ENCODE data around the gene BBS10. TPM values are rescaled to one million over a fixed set of nuclear protein-coding genes. Genes with fewer than 3 reads are reported as not detected.

BBS10 gene
- total RNA-seq, 1 experiment from 2014 or later: 8.2 TPM

- TF ChIP-seq NFYB (CRISPR knock-in tag; conservative IDR thresholded peaks at IDR 0.05; ENCODE audit: low read depth) (peak; percentile 78), PRDM15 (CRISPR knock-in tag; IDR thresholded peaks at IDR 0.05) (peak; percentile 73), TEAD4 (CRISPR knock-in tag; IDR thresholded peaks at IDR 0.05) (no peak), MLX (CRISPR knock-in tag; IDR thresholded peaks at IDR 0.05) (no peak), ZBTB43 (CRISPR knock-in tag; IDR thresholded peaks at IDR 0.05) (no peak), CDX4 (CRISPR knock-in tag; IDR thresholded peaks at IDR 0.05; ENCODE audit: borderline replicate concordance) (no peak), ZNF232 (CRISPR knock-in tag; IDR thresholded peaks at IDR 0.05) (0 out of 2 replicates have a peak, but pooled peaks have one; percentile 37), AR (CRISPR knock-in tag; IDR thresholded peaks at IDR 0.05) (no peak), MAX (CRISPR knock-in tag; IDR thresholded peaks at IDR 0.05) (peak; percentile 51)
Observed at GRCh38 chr12:76348079-76348901, at the start of gene BBS10 (continued).

- H3K4me1 Mint-ChIP-seq: no peaks in the 10 kb centered on the region
Observed at GRCh38 chr12:76391461-76391860, 43.2 kb upstream of the BBS10 start.

More at GRCh38 chr12:76391461-76391860, 43.2 kb upstream of the BBS10 start:
- ATAC-seq: no peak
- Mint-ChIP-seq H3K9me3 (no peaks in the 10 kb centered on the region), H3K27me3 (ENCODE audit: low read depth) (no peaks in the 10 kb centered on the region), H3K4me3 (no peak overlapping the region), H3K27ac (no peak overlapping the region), H3K36me3 (peaks cover 5% of the 10 kb centered on the region; the same call in 1 of the 2 replicates)
- TF ChIP-seq MAX (CRISPR knock-in tag; IDR thresholded peaks at IDR 0.05) (no peak), NR1H2 (CRISPR knock-in tag; IDR thresholded peaks at IDR 0.05) (no peak), IRF1 (CRISPR knock-in tag; IDR thresholded peaks at IDR 0.05) (no peak), ZNF396 (CRISPR knock-in tag; IDR thresholded peaks at IDR 0.05; ENCODE audit: borderline replicate concordance) (no peak), NFATC4 (CRISPR knock-in tag; IDR thresholded peaks at IDR 0.05) (no peak), CDX4 (CRISPR knock-in tag; IDR thresholded peaks at IDR 0.05; ENCODE audit: borderline replicate concordance) (no peak), FOXK1 (CRISPR knock-in tag; IDR thresholded peaks at IDR 0.05) (no peak), ZMAT4 (CRISPR knock-in tag; IDR thresholded peaks at IDR 0.05) (no peak), NFE2L1 (CRISPR knock-in tag; IDR thresholded peaks at IDR 0.05) (no peak)
- no peak for DNase-seq (ENCODE audit: low spot score)
- ChIA-PET POLR2A (no interaction called here), CTCF (no interaction called here)
